ENCODE measurements around the gene VGLL3.

VGLL3 gene

DNA sequence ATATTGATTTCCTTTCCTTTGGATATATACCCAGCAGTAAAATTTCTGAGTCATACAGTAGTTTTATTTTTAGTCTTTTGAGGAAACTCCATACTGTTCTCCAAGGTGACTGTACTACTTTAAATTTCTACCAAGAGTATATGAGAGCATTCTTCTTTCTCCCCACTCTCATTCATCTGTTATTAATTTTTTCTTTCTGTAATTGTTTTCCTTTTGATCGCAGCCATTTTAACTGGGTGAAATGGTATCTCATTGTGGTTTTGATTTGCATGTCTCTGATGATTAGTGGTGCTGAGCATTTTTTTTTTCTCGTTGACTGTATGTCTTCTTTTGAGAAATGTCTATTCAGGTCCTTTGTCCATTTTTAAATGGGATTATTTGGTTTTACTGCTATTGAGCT is 18.3 kb upstream of the VGLL3 start:
- no peak for TF ChIP-seq EZH2phosphoT487 (IDR thresholded peaks at IDR 0.05; ENCODE audit: borderline replicate concordance)
- TF ChIP-seq CTCF (conservative IDR thresholded peaks at IDR 0.05; ENCODE audit: low read length), result no peak
- no peak overlapping the region for H3K4me2 ChIP-seq (ENCODE audit: low read depth, low read length, poor library complexity, severe bottlenecking)
- no peaks in the 10 kb centered on the region for H3K4me1 ChIP-seq (ENCODE audit: insufficient read depth, low read length, poor library complexity, severe bottlenecking)
- H3F3A ChIP-seq (ENCODE audit: low read depth), result no peaks in the 10 kb centered on the region
- no peaks in the 10 kb centered on the region for H3K36me3 ChIP-seq (ENCODE audit: insufficient read depth, low read length)
- no peaks in the 10 kb centered on the region for H3K9me3 ChIP-seq (ENCODE audit: insufficient read depth, low read depth, low read length)
- H4K20me1 ChIP-seq (ENCODE audit: insufficient read depth, low read length, poor library complexity, severe bottlenecking), result no peaks in the 10 kb centered on the region
- H3K4me3 ChIP-seq (ENCODE audit: low read length, poor library complexity, severe bottlenecking), result no peak overlapping the region
- no peaks in the 10 kb centered on the region for H3K79me2 ChIP-seq (ENCODE audit: insufficient read depth, low read length)
- H3K9ac ChIP-seq (ENCODE audit: low read depth, low read length, poor library complexity, severe bottlenecking), result no peak overlapping the region
- no peaks in the 10 kb centered on the region for H3K27me3 ChIP-seq (ENCODE audit: insufficient read depth, low read length, poor library complexity, severe bottlenecking)
- no peaks in the 10 kb centered on the region for H3K9me2 ChIP-seq (replicated peaks; ENCODE audit: low read depth, low read length)
- H2AFZ ChIP-seq (ENCODE audit: low read length), result no peak overlapping the region

- Histone ChIP-seq H2AFZ (ENCODE audit: low read length) (no peak overlapping the region), H3K79me2 (ENCODE audit: insufficient read depth, low read length) (no peaks in the 10 kb centered on the region), H3F3A (ENCODE audit: low read depth) (no peaks in the 10 kb centered on the region), H4K20me1 (ENCODE audit: insufficient read depth, low read length, poor library complexity, severe bottlenecking) (no peaks in the 10 kb centered on the region), H3K9me3 (ENCODE audit: insufficient read depth, low read depth, low read length) (no peaks in the 10 kb centered on the region), H3K4me3 (ENCODE audit: low read length, poor library complexity, severe bottlenecking) (no peak overlapping the region), H3K27me3 (ENCODE audit: insufficient read depth, low read length, poor library complexity, severe bottlenecking) (no peaks in the 10 kb centered on the region), H3K4me1 (ENCODE audit: insufficient read depth, low read length, poor library complexity, severe bottlenecking) (no peaks in the 10 kb centered on the region), H3K9ac (ENCODE audit: low read depth, low read length, poor library complexity, severe bottlenecking) (no peak overlapping the region), H3K4me2 (ENCODE audit: low read depth, low read length, poor library complexity, severe bottlenecking) (no peak overlapping the region), H3K9me2 (replicated peaks; ENCODE audit: low read depth, low read length) (no peaks in the 10 kb centered on the region), H3K36me3 (ENCODE audit: insufficient read depth, low read length) (no peaks in the 10 kb centered on the region)
- TF ChIP-seq CTCF (conservative IDR thresholded peaks at IDR 0.05; ENCODE audit: low read length) (peak; percentile 46; the same call in 1 of the 2 replicates), EZH2phosphoT487 (IDR thresholded peaks at IDR 0.05; ENCODE audit: borderline replicate concordance) (no peak)
These were observed 16.0 kb upstream of the VGLL3 start for GRCh38 chr3:87006844-87007439.

GRCh38 chr3:87004883-87005282 is 13.9 kb upstream of the VGLL3 start:
- no peak overlapping the region for H3K4me3 ChIP-seq (ENCODE audit: low read length, poor library complexity, severe bottlenecking)
- H3K4me1 ChIP-seq (ENCODE audit: insufficient read depth, low read length, poor library complexity, severe bottlenecking), result no peaks in the 10 kb centered on the region
- H3K9me2 ChIP-seq (replicated peaks; ENCODE audit: low read depth, low read length), result no peaks in the 10 kb centered on the region
- H3K79me2 ChIP-seq (ENCODE audit: insufficient read depth, low read length), result no peaks in the 10 kb centered on the region
- no peak overlapping the region for H2AFZ ChIP-seq (ENCODE audit: low read length)
- no peaks in the 10 kb centered on the region for H4K20me1 ChIP-seq (ENCODE audit: insufficient read depth, low read length, poor library complexity, severe bottlenecking)
- no peaks in the 10 kb centered on the region for H3K36me3 ChIP-seq (ENCODE audit: insufficient read depth, low read length)
- no peaks in the 10 kb centered on the region for H3K27me3 ChIP-seq (ENCODE audit: insufficient read depth, low read length, poor library complexity, severe bottlenecking)
- H3K9ac ChIP-seq (ENCODE audit: low read depth, low read length, poor library complexity, severe bottlenecking), result no peak overlapping the region
- H3K9me3 ChIP-seq (ENCODE audit: insufficient read depth, low read depth, low read length), result no peaks in the 10 kb centered on the region
- no peaks in the 10 kb centered on the region for H3F3A ChIP-seq (ENCODE audit: low read depth)
- TF ChIP-seq CTCF (conservative IDR thresholded peaks at IDR 0.05; ENCODE audit: low read length) (no peak), EZH2phosphoT487 (IDR thresholded peaks at IDR 0.05; ENCODE audit: borderline replicate concordance) (no peak)
- H3K4me2 ChIP-seq (ENCODE audit: low read depth, low read length, poor library complexity, severe bottlenecking), result no peak overlapping the region

Data from Loucy (cell line).